ENCODE data around the gene PPP1R14C. TPM values are rescaled to one million over a fixed set of nuclear protein-coding genes. Genes with fewer than 3 reads are reported as not detected.
A peak's percentile ranks its signal among the peaks of the same experiment; 100 is the strongest.

PPP1R14C gene
- polyA plus RNA-seq, 1 donor (not counting 4 experiments of a cell fraction or from before 2014, with no cell fraction given): 50.6 TPM

GRCh38 chr6:150291968-150292710 is 149.3 kb downstream of the PPP1R14C start:
- no peak overlapping the region for H2AFZ ChIP-seq (ENCODE audit: control insufficient read depth, low read length)
- no peak for TF ChIP-seq CTCF (optimal IDR thresholded peaks at IDR 0.05 in 1 of 3, IDR thresholded peaks at IDR 0.05 in 1 of 3, conservative IDR thresholded peaks at IDR 0.05 in 1 of 3; ENCODE audit: extremely low read depth in 1 of 3, insufficient read depth in 2 of 3, low read length in 3 of 3)
- TF ChIP-seq EZH2 (IDR thresholded peaks at IDR 0.05; ENCODE audit: low read length): no peak
- H3K4me1 ChIP-seq (ENCODE audit: control insufficient read depth, extremely low read depth, insufficient read depth, low read length): peaks cover 48% of the 10 kb centered on the region
- H3K27ac ChIP-seq (ENCODE audit: control insufficient read depth, insufficient read depth, low read length): peak overlapping the region; percentile 88
- no peaks in the 10 kb centered on the region for H4K20me1 ChIP-seq (ENCODE audit: control insufficient read depth, extremely low read depth, insufficient read depth, low read length)
- no peaks in the 10 kb centered on the region for H3K79me2 ChIP-seq (ENCODE audit: control insufficient read depth, insufficient read depth, low read length)
- FAIRE-seq (peak; percentile 39), DNase-seq (ENCODE audit: low read depth, low spot score) (no peak)
- no peaks in the 10 kb centered on the region for H3K36me3 ChIP-seq (ENCODE audit: control insufficient read depth in 2 of 2, extremely low read depth in 1 of 2, insufficient read depth in 2 of 2, low read length in 2 of 2)
- peaks cover 6% of the 10 kb centered on the region for H3K9me3 ChIP-seq (ENCODE audit: control insufficient read depth, low read depth, low read length)
- H3K9ac ChIP-seq (ENCODE audit: control insufficient read depth, extremely low read depth, insufficient read depth, low read length): peak overlapping the region; percentile 34
- dilution Hi-C loops (cut with MboI; ENCODE audit: extremely low pct_ligation_motif_present, low sequenced_read_pairs): no loop called here
- no peak overlapping the region for H3K4me3 ChIP-seq (ENCODE audit: control insufficient read depth in 2 of 3, extremely low read depth in 1 of 3, insufficient read depth in 2 of 3, low read depth in 1 of 3, low read length in 3 of 3)
- no peak overlapping the region for H3K4me2 ChIP-seq (ENCODE audit: control insufficient read depth, extremely low read depth, insufficient read depth, low read depth, low read length)
- no peaks in the 10 kb centered on the region for H3K9me1 ChIP-seq (ENCODE audit: control insufficient read depth, extremely low read depth, insufficient read depth, low read length)
- H3K27me3 ChIP-seq (ENCODE audit: control insufficient read depth, extremely low read depth, insufficient read depth, low read length): no peaks in the 10 kb centered on the region

- Histone ChIP-seq H3K27me3 (ENCODE audit: control insufficient read depth, extremely low read depth, insufficient read depth, low read length) (no peaks in the 10 kb centered on the region), H3K4me2 (ENCODE audit: control insufficient read depth, extremely low read depth, insufficient read depth, low read depth, low read length) (peak overlapping the region; percentile 9), H4K20me1 (ENCODE audit: control insufficient read depth, extremely low read depth, insufficient read depth, low read length) (no peaks in the 10 kb centered on the region), H3K4me1 (ENCODE audit: control insufficient read depth, extremely low read depth, insufficient read depth, low read length) (peaks cover 55% of the 10 kb centered on the region), H3K79me2 (ENCODE audit: control insufficient read depth, insufficient read depth, low read length) (no peaks in the 10 kb centered on the region), H3K27ac (ENCODE audit: control insufficient read depth, insufficient read depth, low read length) (peak overlapping the region; percentile 88), H3K4me3 (ENCODE audit: control insufficient read depth in 2 of 3, extremely low read depth in 1 of 3, insufficient read depth in 2 of 3, low read depth in 1 of 3, low read length in 3 of 3) (no peak overlapping the region), H2AFZ (ENCODE audit: control insufficient read depth, low read length) (no peak overlapping the region), H3K36me3 (ENCODE audit: control insufficient read depth in 2 of 2, extremely low read depth in 1 of 2, insufficient read depth in 2 of 2, low read length in 2 of 2) (no peaks in the 10 kb centered on the region), H3K9ac (ENCODE audit: control insufficient read depth, extremely low read depth, insufficient read depth, low read length) (peak overlapping the region; percentile 34), H3K9me1 (ENCODE audit: control insufficient read depth, extremely low read depth, insufficient read depth, low read length) (no peaks in the 10 kb centered on the region), H3K9me3 (ENCODE audit: control insufficient read depth, low read depth, low read length) (peaks cover 9% of the 10 kb centered on the region)
- dilution Hi-C loops (cut with MboI; ENCODE audit: extremely low pct_ligation_motif_present, low sequenced_read_pairs): no loop called here
- no peak for DNase-seq (ENCODE audit: low read depth, low spot score)
- no peak for TF ChIP-seq CTCF (optimal IDR thresholded peaks at IDR 0.05 in 1 of 3, IDR thresholded peaks at IDR 0.05 in 1 of 3, conservative IDR thresholded peaks at IDR 0.05 in 1 of 3; ENCODE audit: extremely low read depth in 1 of 3, insufficient read depth in 2 of 3, low read length in 3 of 3)
- TF ChIP-seq EZH2 (IDR thresholded peaks at IDR 0.05; ENCODE audit: low read length): no peak
- FAIRE-seq: peak; percentile 59
Measured at GRCh38 chr6:150293019-150293418, 150.2 kb downstream of the PPP1R14C start.

All from keratinocyte (primary cell).